K562 (cell line): ENCODE data around the gene AGO4. TPM values are rescaled to one million over a fixed set of nuclear protein-coding genes. Genes with fewer than 3 reads are reported as not detected.

Source experiments
- ARID1B ChIP-seq: fragments of 450-650 bp; IDR thresholded peaks from 2 replicates; pipeline ENCODE4 v1.6.1; 2016; ENCODE audit warnings: antibody characterized with exemption, mild to moderate bottlenecking, inconsistent platforms
- C11orf30 ChIP-seq: fragments of 450-650 bp; IDR thresholded peaks from 2 replicates; pipeline ENCODE4 v1.6.1; 2016; ENCODE audit warnings: low read depth, mild to moderate bottlenecking
- CBX1 ChIP-seq: sonication (generic); IDR thresholded peaks from 2 replicates; pipeline ENCODE4 v1.6.1; 2016; ENCODE audit warnings: antibody characterized with exemption, low read depth, mild to moderate bottlenecking
- CREBBP ChIP-seq: IDR thresholded peaks from one replicate; pipeline ENCODE4 v1.6.1; 2012; ENCODE audit warnings: low read depth, mild to moderate bottlenecking, control low read depth, inconsistent platforms, low read length
- EHMT2 ChIP-seq: fragments of 450-650 bp; IDR thresholded peaks from 2 replicates; pipeline ENCODE4 v1.6.1; 2018; ENCODE audit warnings: antibody characterized with exemption
- ETV6 ChIP-seq, 3 experiments: fragments of 150-350 bp in 1 of 3; sonication (generic) in 1 of 3; formaldehyde crosslinking in 1 of 3; IDR thresholded peaks; 2 replicates each; pipeline versions ENCODE4 v1.6.1 to v1.8.0; 2014 to 2022; ENCODE audit warnings: borderline replicate concordance in 2 of 3, low read depth in 2 of 3, antibody characterized with exemption in 1 of 3, low read length in 1 of 3, mild to moderate bottlenecking in 1 of 3, missing genetic modification reagents in 1 of 3
- MTA1 ChIP-seq: fragments of 450-650 bp; IDR thresholded peaks from 2 replicates; pipeline ENCODE4 v1.6.1; 2017; ENCODE audit warnings: borderline replicate concordance
- SMARCA5 ChIP-seq: fragments of 450-650 bp; IDR thresholded peaks from 2 replicates; pipeline ENCODE4 v1.6.1; 2016
- TAF9B ChIP-seq: fragments of 450-650 bp; IDR thresholded peaks from 2 replicates; pipeline ENCODE4 v1.6.1; 2018; ENCODE audit warnings: mild to moderate bottlenecking; ENCODE audit not compliant: partially characterized antibody
- ZNF12 ChIP-seq: sonication (generic); formaldehyde crosslinking; IDR thresholded peaks from 2 replicates; pipeline ENCODE4 v1.4.0; 2020; ENCODE audit warnings: mild to moderate bottlenecking, missing genetic modification reagents
- polyA plus RNA-seq, 8 experiments: library from polyadenylated mRNA; depleted of rRNA in 4 of 8; stranded (reverse) in 5 of 8; unstranded in 3 of 8; fragments of >200 nt; fragmentation: Nextera tagmentation in 2 of 8; fragmentation: Illumina TruSeq in 1 of 8; extraction: Ambion mirVana in 2 of 8; extraction: Trizol in 1 of 8; gene quantifications; 2 replicates each; pipeline versions ENCODE4 v1.2.1 to v1.2.3, GENCODE V29; 2011 to 2014; ENCODE audit warnings: inconsistent platforms in 1 of 8, missing spikeins in 1 of 8
- total RNA-seq, 7 experiments: library from RNA; depleted of rRNA in 6 of 7; stranded (reverse); fragments of >200 nt in 6 of 7; fragmentation: Illumina TruSeq in 2 of 7; extraction: Trizol in 2 of 7; gene quantifications; 2 replicates each; pipeline versions ENCODE4 v1.2.1 to v1.2.3, GENCODE V29; 2011 to 2021; ENCODE audit warnings: low replicate concordance in 1 of 7
- TF ChIP-seq, protein P1 (sequence below): fragments of 450-650 bp; IDR thresholded peaks from 2 replicates; pipeline ENCODE4 v1.6.1; 2016; ENCODE audit warnings: borderline replicate concordance
- TF ChIP-seq, protein P2 (sequence below): sonication (generic); formaldehyde crosslinking; IDR thresholded peaks from 2 replicates; pipeline ENCODE4 v1.8.0; 2022; ENCODE audit warnings: mild to moderate bottlenecking, missing genetic modification reagents
- TF ChIP-seq, protein P3 (sequence below): sonication (generic); formaldehyde crosslinking; IDR thresholded peaks from 2 replicates; pipeline ENCODE4 v1.8.1; 2023; ENCODE audit warnings: mild to moderate bottlenecking, missing genetic modification reagents
- TF ChIP-seq, protein P4 (sequence below): IDR thresholded peaks from 3 replicates; pipeline ENCODE4 v1.6.1; 2011; ENCODE audit warnings: borderline replicate concordance, mild to moderate bottlenecking, moderate library complexity; ENCODE audit not compliant: insufficient read length; ENCODE audit errors: extremely low read depth

The AGO4 gene
- total and polyA plus RNA-seq, 9 of the 15 experiments (the other 6 are each of a cell fraction or from before 2014, with no cell fraction given), result 1.3 to 10.5 (median 6.5) TPM

DNA sequence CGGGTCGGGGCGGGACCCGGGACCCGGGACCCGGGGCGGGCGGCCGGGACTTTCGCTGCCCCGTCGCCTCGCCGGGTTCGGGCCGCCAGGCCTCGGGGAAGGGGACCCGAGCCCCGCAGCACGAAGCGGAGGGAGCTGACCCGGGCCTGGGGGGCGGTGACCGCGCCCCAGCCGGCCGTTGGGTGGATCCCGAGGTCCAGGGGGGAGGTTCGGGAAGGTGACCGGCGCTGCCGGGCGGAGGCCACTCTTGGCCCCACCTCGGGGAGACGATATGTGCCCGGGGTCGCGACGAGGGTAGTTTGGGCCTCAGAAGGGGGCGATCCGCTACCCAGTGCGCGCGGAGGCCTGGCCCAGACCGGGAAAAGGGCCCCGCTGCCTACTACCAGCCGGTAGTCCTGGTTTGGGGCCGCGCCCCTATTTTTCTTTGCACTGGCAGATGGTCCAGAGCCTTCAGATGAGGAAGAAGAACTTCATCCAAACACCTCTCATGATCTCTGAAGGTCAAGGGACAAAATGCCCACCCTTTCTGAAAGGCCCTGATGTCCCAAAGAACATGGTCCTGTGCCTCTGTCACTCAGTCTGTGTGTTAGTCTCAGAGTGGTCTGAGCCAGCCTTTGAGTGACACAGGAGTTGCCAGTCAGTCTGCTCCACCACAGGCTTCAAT is 766 bp downstream of the AGO4 start (continued):
- TF ChIP-seq CREBBP (no peak), TAF9B (no peak), C11orf30 (no peak), SMARCA5 (no peak), ARID1B (no peak), ZNF12 (CRISPR knock-in tag) (no peak), EHMT2 (no peak), MTA1 (no peak), CBX1 (no peak), ETV6 (IDR thresholded peaks at IDR 0.05; ENCODE audit: borderline replicate concordance in 1 of 2, low read depth in 2 of 2, low read length in 1 of 2) (no peak), ETV6 (CRISPR knock-in tag; IDR thresholded peaks at IDR 0.05; ENCODE audit: borderline replicate concordance) (no peak)
- TF ChIP-seq, protein P1, sequence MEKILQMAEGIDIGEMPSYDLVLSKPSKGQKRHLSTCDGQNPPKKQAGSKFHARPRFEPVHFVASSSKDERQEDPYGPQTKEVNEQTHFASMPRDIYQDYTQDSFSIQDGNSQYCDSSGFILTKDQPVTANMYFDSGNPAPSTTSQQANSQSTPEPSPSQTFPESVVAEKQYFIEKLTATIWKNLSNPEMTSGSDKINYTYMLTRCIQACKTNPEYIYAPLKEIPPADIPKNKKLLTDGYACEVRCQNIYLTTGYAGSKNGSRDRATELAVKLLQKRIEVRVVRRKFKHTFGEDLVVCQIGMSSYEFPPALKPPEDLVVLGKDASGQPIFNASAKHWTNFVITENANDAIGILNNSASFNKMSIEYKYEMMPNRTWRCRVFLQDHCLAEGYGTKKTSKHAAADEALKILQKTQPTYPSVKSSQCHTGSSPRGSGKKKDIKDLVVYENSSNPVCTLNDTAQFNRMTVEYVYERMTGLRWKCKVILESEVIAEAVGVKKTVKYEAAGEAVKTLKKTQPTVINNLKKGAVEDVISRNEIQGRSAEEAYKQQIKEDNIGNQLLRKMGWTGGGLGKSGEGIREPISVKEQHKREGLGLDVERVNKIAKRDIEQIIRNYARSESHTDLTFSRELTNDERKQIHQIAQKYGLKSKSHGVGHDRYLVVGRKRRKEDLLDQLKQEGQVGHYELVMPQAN, result no peak
- TF ChIP-seq, protein P2, sequence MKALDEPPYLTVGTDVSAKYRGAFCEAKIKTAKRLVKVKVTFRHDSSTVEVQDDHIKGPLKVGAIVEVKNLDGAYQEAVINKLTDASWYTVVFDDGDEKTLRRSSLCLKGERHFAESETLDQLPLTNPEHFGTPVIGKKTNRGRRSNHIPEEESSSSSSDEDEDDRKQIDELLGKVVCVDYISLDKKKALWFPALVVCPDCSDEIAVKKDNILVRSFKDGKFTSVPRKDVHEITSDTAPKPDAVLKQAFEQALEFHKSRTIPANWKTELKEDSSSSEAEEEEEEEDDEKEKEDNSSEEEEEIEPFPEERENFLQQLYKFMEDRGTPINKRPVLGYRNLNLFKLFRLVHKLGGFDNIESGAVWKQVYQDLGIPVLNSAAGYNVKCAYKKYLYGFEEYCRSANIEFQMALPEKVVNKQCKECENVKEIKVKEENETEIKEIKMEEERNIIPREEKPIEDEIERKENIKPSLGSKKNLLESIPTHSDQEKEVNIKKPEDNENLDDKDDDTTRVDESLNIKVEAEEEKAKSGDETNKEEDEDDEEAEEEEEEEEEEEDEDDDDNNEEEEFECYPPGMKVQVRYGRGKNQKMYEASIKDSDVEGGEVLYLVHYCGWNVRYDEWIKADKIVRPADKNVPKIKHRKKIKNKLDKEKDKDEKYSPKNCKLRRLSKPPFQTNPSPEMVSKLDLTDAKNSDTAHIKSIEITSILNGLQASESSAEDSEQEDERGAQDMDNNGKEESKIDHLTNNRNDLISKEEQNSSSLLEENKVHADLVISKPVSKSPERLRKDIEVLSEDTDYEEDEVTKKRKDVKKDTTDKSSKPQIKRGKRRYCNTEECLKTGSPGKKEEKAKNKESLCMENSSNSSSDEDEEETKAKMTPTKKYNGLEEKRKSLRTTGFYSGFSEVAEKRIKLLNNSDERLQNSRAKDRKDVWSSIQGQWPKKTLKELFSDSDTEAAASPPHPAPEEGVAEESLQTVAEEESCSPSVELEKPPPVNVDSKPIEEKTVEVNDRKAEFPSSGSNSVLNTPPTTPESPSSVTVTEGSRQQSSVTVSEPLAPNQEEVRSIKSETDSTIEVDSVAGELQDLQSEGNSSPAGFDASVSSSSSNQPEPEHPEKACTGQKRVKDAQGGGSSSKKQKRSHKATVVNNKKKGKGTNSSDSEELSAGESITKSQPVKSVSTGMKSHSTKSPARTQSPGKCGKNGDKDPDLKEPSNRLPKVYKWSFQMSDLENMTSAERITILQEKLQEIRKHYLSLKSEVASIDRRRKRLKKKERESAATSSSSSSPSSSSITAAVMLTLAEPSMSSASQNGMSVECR (CRISPR knock-in tag), result peak; percentile 57; the same call in 1 of the 2 replicates
- TF ChIP-seq, protein P3, sequence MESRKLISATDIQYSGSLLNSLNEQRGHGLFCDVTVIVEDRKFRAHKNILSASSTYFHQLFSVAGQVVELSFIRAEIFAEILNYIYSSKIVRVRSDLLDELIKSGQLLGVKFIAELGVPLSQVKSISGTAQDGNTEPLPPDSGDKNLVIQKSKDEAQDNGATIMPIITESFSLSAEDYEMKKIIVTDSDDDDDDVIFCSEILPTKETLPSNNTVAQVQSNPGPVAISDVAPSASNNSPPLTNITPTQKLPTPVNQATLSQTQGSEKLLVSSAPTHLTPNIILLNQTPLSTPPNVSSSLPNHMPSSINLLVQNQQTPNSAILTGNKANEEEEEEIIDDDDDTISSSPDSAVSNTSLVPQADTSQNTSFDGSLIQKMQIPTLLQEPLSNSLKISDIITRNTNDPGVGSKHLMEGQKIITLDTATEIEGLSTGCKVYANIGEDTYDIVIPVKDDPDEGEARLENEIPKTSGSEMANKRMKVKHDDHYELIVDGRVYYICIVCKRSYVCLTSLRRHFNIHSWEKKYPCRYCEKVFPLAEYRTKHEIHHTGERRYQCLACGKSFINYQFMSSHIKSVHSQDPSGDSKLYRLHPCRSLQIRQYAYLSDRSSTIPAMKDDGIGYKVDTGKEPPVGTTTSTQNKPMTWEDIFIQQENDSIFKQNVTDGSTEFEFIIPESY, result no peak
- TF ChIP-seq, protein P4, sequence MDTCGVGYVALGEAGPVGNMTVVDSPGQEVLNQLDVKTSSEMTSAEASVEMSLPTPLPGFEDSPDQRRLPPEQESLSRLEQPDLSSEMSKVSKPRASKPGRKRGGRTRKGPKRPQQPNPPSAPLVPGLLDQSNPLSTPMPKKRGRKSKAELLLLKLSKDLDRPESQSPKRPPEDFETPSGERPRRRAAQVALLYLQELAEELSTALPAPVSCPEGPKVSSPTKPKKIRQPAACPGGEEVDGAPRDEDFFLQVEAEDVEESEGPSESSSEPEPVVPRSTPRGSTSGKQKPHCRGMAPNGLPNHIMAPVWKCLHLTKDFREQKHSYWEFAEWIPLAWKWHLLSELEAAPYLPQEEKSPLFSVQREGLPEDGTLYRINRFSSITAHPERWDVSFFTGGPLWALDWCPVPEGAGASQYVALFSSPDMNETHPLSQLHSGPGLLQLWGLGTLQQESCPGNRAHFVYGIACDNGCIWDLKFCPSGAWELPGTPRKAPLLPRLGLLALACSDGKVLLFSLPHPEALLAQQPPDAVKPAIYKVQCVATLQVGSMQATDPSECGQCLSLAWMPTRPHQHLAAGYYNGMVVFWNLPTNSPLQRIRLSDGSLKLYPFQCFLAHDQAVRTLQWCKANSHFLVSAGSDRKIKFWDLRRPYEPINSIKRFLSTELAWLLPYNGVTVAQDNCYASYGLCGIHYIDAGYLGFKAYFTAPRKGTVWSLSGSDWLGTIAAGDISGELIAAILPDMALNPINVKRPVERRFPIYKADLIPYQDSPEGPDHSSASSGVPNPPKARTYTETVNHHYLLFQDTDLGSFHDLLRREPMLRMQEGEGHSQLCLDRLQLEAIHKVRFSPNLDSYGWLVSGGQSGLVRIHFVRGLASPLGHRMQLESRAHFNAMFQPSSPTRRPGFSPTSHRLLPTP, result no peak
